Parathyroid adenoma (tissue), 2 donors: ENCODE results near the gene FOXN3.

Experiments
- H2AFZ ChIP-seq: fragments of 300-600 bp; sonication (generic); one replicate; pipeline ENCODE4 v1.7.0; 2017; ENCODE audit warnings: antibody characterized with exemption, mild to moderate bottlenecking
- H3K27ac ChIP-seq: fragments of 300-600 bp; sonication (generic); one replicate; pipeline ENCODE4 v1.7.0; 2017
- H3K27me3 ChIP-seq: fragments of 300-600 bp; sonication (generic); one replicate; pipeline ENCODE4 v1.7.0; 2017; ENCODE audit warnings: low read length; ENCODE audit not compliant: control insufficient read depth, insufficient read depth
- H3K36me3 ChIP-seq: fragments of 300-600 bp; sonication (generic); one replicate; pipeline ENCODE4 v1.7.0; 2017; ENCODE audit warnings: low read length; ENCODE audit not compliant: control insufficient read depth, insufficient read depth
- H3K4me1 ChIP-seq: fragments of 300-600 bp; sonication (generic); one replicate; pipeline ENCODE4 v1.7.0; 2017; ENCODE audit warnings: control low read depth
- H3K4me2 ChIP-seq: fragments of 300-600 bp; sonication (generic); one replicate; pipeline ENCODE4 v1.7.0; 2017; ENCODE audit warnings: low read length
- H3K4me3 ChIP-seq: fragments of 300-600 bp; sonication (generic); one replicate; pipeline ENCODE4 v1.7.0; 2017; ENCODE audit warnings: low read depth, low read length
- H3K79me2 ChIP-seq: fragments of 300-600 bp; sonication (generic); one replicate; pipeline ENCODE4 v1.7.0; 2017; ENCODE audit warnings: control low read depth
- H3K9ac ChIP-seq: fragments of 300-600 bp; sonication (generic); one replicate; pipeline ENCODE4 v1.7.0; 2017; ENCODE audit warnings: mild to moderate bottlenecking
- H3K9me3 ChIP-seq: fragments of 300-600 bp; sonication (generic); one replicate; pipeline ENCODE4 v1.7.0; 2017; ENCODE audit warnings: low read length; ENCODE audit not compliant: control insufficient read depth
- CTCF ChIP-seq: fragments of 300-600 bp; sonication (generic); IDR thresholded peaks from one replicate; pipeline ENCODE4 v1.7.0; 2017; ENCODE audit warnings: antibody characterized with exemption, mild to moderate bottlenecking
- donor health status: primary hyperparathyroidism.

Gene FOXN3

GRCh38 chr14:89317051-89317691 lies 99.9 kb downstream of the FOXN3 start:
- Histone ChIP-seq H3K4me3 (no peak overlapping the region), H3K27ac (no peak overlapping the region)
- no peak for TF ChIP-seq CTCF

GRCh38 chr14:89315493-89316470 lies 101.3 kb downstream of the FOXN3 start:
- no peak for TF ChIP-seq CTCF
- Histone ChIP-seq H3K4me3 (no peak overlapping the region), H3K27ac (no peak overlapping the region), H3K79me2 (peaks cover 31% of the 10 kb centered on the region), H3K27me3 (no peaks in the 10 kb centered on the region), H3K9ac (no peak overlapping the region), H3K9me3 (no peaks in the 10 kb centered on the region), H3K4me2 (no peak overlapping the region), H3K4me1 (no peaks in the 10 kb centered on the region), H3K36me3 (no peaks in the 10 kb centered on the region), H2AFZ (no peak overlapping the region)

More at GRCh38 chr14:89317051-89317691, 99.9 kb downstream of the FOXN3 start:
- Histone ChIP-seq H3K9ac (no peak overlapping the region), H3K27me3 (no peaks in the 10 kb centered on the region), H3K36me3 (no peaks in the 10 kb centered on the region), H3K4me1 (no peaks in the 10 kb centered on the region), H3K9me3 (no peaks in the 10 kb centered on the region), H3K4me2 (no peak overlapping the region), H2AFZ (no peak overlapping the region), H3K79me2 (peaks cover 31% of the 10 kb centered on the region)

- Histone ChIP-seq H3K27ac (no peak overlapping the region), H3K4me1 (no peaks in the 10 kb centered on the region), H3K36me3 (no peaks in the 10 kb centered on the region), H2AFZ (no peak overlapping the region), H3K4me3 (no peak overlapping the region), H3K27me3 (no peaks in the 10 kb centered on the region), H3K9me3 (no peaks in the 10 kb centered on the region), H3K79me2 (peaks cover 40% of the 10 kb centered on the region), H3K9ac (no peak overlapping the region), H3K4me2 (no peak overlapping the region)
- no peak for TF ChIP-seq CTCF
Observed at GRCh38 chr14:89314274-89314673, 102.8 kb downstream of the FOXN3 start.

GRCh38 chr14:89312932-89313331 lies 104.1 kb downstream of the FOXN3 start:
- no peak overlapping the region for H2AFZ ChIP-seq
- no peaks in the 10 kb centered on the region for H3K27me3 ChIP-seq
- peaks cover 35% of the 10 kb centered on the region for H3K79me2 ChIP-seq
- no peak overlapping the region for H3K9ac ChIP-seq
- TF ChIP-seq CTCF, result no peak
- no peaks in the 10 kb centered on the region for H3K36me3 ChIP-seq
- H3K4me1 ChIP-seq, result no peaks in the 10 kb centered on the region
- no peak overlapping the region for H3K4me3 ChIP-seq
- no peaks in the 10 kb centered on the region for H3K9me3 ChIP-seq
- H3K4me2 ChIP-seq, result no peak overlapping the region
- no peak overlapping the region for H3K27ac ChIP-seq
